ENCODE results near the gene TTC16. TPM values are rescaled to one million over a fixed set of nuclear protein-coding genes. Genes with fewer than 3 reads are reported as not detected.

Gene TTC16
- total RNA-seq, 1 experiment from 2014 or later, result not detected

GRCh38 chr9:127680226-127680625 is 35.7 kb upstream of the TTC16 start (continued):
- TF ChIP-seq ATF6 (CRISPR knock-in tag; IDR thresholded peaks at IDR 0.05) (no peak), MAX (CRISPR knock-in tag; IDR thresholded peaks at IDR 0.05) (no peak), NR3C1 (CRISPR knock-in tag; conservative IDR thresholded peaks at IDR 0.05; ENCODE audit: low read depth) (no peak), AFF4 (CRISPR knock-in tag; IDR thresholded peaks at IDR 0.05; ENCODE audit: borderline replicate concordance) (no peak)

- no peaks in the 10 kb centered on the region for H3K9me3 Mint-ChIP-seq
- H3K4me3 Mint-ChIP-seq, result no peak overlapping the region
- CTCF ChIA-PET, result no interaction called here
- ATAC-seq, result no peak
- H3K27me3 Mint-ChIP-seq (ENCODE audit: low read depth), result no peaks in the 10 kb centered on the region
- H3K36me3 Mint-ChIP-seq, result peaks cover 27% of the 10 kb centered on the region; the same call in 1 of the 2 replicates
- no peak overlapping the region for H3K27ac Mint-ChIP-seq
- POLR2A ChIA-PET, result no interaction called here
- DNase-seq (ENCODE audit: low spot score), result no peak
- no peaks in the 10 kb centered on the region for H3K4me1 Mint-ChIP-seq
- TF ChIP-seq USF2 (CRISPR knock-in tag; IDR thresholded peaks at IDR 0.05) (no peak), ZNF121 (CRISPR knock-in tag; IDR thresholded peaks at IDR 0.05) (no peak), SMAD4 (CRISPR knock-in tag; IDR thresholded peaks at IDR 0.05) (no peak), MYBL2 (CRISPR knock-in tag; IDR thresholded peaks at IDR 0.05) (no peak), AFF4 (CRISPR knock-in tag; IDR thresholded peaks at IDR 0.05; ENCODE audit: borderline replicate concordance) (no peak), NR1H2 (CRISPR knock-in tag; IDR thresholded peaks at IDR 0.05) (no peak), MLX (CRISPR knock-in tag; IDR thresholded peaks at IDR 0.05) (no peak), ERG (CRISPR knock-in tag; IDR thresholded peaks at IDR 0.05) (no peak), TEAD4 (CRISPR knock-in tag; IDR thresholded peaks at IDR 0.05) (no peak), ATF6 (CRISPR knock-in tag; IDR thresholded peaks at IDR 0.05) (no peak)
These were observed 35.0 kb upstream of the TTC16 start for GRCh38 chr9:127680846-127681245.
